Erythroblast (primary cell): Measurements from ENCODE around the gene EXOC6B.

Experiments used
- GATA1 ChIP-seq: IDR thresholded peaks from 2 replicates; pipeline ENCODE4 v1.6.1; 2011; ENCODE audit warnings: low read depth, mild to moderate bottlenecking, control low read depth, low read length, moderate library complexity
- POLR2A ChIP-seq: IDR thresholded peaks from 2 replicates; pipeline ENCODE4 v1.6.1; 2011; ENCODE audit warnings: mild to moderate bottlenecking, low read length

GRCh38 chr2:72254831-72255451 lies 570.9 kb downstream of the EXOC6B start:
- TF ChIP-seq POLR2A (no peak), GATA1 (no peak)
